ENCODE measurements around the gene COX4I1.

- TF ChIP-seq POLR2AphosphoS5 (IDR thresholded peaks at IDR 0.05; ENCODE audit: low read depth, low read length) (no peak), POLR2A (IDR thresholded peaks at IDR 0.05; ENCODE audit: low read depth, low read length) (no peak), TAF1 (IDR thresholded peaks at IDR 0.05; ENCODE audit: low read depth, low read length) (no peak)
Measured at GRCh38 chr16:85749771-85750145, 49.7 kb upstream of the COX4I1 start.
